ENCODE measurements around the gene HEATR5A.

DNA sequence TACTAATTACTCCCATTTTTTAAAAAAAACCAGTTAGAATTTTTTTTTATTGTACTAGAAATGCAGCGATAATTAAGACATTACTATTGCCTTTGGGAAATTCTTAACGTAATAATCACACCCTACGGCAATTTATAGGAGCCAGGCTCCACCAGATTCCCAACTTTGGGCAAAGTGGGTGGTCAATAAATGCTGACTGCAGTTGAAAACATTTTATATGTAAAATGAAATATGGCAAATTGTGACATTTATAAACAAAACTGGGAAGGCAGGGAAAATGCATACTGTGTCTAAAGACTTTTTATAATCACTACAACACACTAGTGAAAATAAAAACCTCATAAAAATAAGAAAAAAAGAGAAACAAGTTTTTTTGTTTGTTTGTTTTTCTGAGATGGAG, 119.5 kb downstream of the HEATR5A start:
- no peak for TF ChIP-seq EZH2 (IDR thresholded peaks at IDR 0.05; ENCODE audit: low read length, missing control alignments)
- TF ChIP-seq, protein P1, sequence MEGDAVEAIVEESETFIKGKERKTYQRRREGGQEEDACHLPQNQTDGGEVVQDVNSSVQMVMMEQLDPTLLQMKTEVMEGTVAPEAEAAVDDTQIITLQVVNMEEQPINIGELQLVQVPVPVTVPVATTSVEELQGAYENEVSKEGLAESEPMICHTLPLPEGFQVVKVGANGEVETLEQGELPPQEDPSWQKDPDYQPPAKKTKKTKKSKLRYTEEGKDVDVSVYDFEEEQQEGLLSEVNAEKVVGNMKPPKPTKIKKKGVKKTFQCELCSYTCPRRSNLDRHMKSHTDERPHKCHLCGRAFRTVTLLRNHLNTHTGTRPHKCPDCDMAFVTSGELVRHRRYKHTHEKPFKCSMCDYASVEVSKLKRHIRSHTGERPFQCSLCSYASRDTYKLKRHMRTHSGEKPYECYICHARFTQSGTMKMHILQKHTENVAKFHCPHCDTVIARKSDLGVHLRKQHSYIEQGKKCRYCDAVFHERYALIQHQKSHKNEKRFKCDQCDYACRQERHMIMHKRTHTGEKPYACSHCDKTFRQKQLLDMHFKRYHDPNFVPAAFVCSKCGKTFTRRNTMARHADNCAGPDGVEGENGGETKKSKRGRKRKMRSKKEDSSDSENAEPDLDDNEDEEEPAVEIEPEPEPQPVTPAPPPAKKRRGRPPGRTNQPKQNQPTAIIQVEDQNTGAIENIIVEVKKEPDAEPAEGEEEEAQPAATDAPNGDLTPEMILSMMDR (conservative IDR thresholded peaks at IDR 0.05 in 1 of 2, IDR thresholded peaks at IDR 0.05 in 1 of 2; ENCODE audit: low read depth in 1 of 2, low read length in 2 of 2): no peak

Data from fibroblast of lung (primary cell).